Prostate gland (tissue), 2 donors: ENCODE results near the gene UBL4A.

ENCODE experiments used
- POLR2AphosphoS5 ChIP-seq: sonication (generic); formaldehyde crosslinking; IDR thresholded peaks from one replicate; pipeline ENCODE4 v1.6.1; 2017; ENCODE audit warnings: antibody characterized with exemption
- TF ChIP-seq, protein P1 (sequence below), 4 experiments: fragments of 200-600 bp in 2 of 4; fragments of 450-650 bp in 2 of 4; sonication (generic) in 2 of 4; IDR thresholded peaks; 1 replicate in 3 of 4; 2 replicates in 1 of 4; pipeline ENCODE4 v1.5.1; 2016 to 2019; ENCODE audit warnings: antibody characterized with exemption in 4 of 4, mild to moderate bottlenecking in 2 of 4, moderate library complexity in 2 of 4

DNA sequence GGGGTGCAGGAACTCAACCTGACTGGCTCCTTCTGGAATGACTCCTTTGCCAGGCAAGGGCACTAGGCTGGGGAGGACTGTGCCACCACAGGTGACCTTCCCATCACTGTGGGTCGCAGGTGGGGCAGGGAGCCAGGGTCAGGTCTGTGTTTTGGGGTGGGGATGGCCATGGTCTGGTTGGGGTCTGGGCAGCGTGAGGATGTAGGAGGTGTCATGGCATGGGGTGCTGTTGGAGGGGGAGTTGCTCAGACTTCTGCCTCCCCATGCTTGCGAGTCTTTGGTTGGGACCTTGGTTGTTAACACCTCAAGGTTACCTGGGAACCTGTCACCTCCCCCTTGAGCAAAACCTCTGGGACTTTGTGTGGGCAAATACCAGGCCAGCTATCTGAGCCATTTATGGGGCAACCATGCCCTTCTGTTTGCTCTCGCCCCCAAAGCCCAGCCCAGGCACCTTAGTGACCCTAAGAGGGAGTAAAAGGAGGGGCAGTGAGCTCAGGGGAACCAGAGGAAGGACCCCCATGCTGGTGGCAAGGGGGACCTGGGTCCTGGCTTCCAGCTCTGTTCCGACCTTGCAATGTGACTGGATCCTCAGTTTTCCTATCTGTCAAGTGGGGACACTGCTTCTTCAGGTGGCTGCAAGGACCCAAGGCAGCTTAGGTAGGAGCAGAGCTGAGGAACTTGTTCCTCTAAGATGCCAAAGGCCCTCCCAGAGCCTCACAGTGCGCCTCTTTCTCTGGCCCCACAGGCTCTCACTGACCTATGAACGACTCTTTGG, 51.8 kb downstream of the UBL4A start:
- TF ChIP-seq, protein P1, sequence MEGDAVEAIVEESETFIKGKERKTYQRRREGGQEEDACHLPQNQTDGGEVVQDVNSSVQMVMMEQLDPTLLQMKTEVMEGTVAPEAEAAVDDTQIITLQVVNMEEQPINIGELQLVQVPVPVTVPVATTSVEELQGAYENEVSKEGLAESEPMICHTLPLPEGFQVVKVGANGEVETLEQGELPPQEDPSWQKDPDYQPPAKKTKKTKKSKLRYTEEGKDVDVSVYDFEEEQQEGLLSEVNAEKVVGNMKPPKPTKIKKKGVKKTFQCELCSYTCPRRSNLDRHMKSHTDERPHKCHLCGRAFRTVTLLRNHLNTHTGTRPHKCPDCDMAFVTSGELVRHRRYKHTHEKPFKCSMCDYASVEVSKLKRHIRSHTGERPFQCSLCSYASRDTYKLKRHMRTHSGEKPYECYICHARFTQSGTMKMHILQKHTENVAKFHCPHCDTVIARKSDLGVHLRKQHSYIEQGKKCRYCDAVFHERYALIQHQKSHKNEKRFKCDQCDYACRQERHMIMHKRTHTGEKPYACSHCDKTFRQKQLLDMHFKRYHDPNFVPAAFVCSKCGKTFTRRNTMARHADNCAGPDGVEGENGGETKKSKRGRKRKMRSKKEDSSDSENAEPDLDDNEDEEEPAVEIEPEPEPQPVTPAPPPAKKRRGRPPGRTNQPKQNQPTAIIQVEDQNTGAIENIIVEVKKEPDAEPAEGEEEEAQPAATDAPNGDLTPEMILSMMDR (IDR thresholded peaks at IDR 0.05) = no peak
- no peak for TF ChIP-seq POLR2AphosphoS5
